CD4-positive, alpha-beta T cell treated with Interleukin-17A for 1 hour (primary cell): ENCODE results near the gene PPFIA3.
A peak's percentile ranks its signal among the peaks of the same experiment; 100 is the strongest.
"Not testable (repeated sequence)": the region's sequence is repeated elsewhere in the genome, so short reads cannot be mapped to it uniquely, and the experiment has no call there.

Experiments used
- DNase-seq: peaks from one replicate; pipeline ENCODE4 v3.0.0-alpha.2; 2020

The PPFIA3 gene

DNA sequence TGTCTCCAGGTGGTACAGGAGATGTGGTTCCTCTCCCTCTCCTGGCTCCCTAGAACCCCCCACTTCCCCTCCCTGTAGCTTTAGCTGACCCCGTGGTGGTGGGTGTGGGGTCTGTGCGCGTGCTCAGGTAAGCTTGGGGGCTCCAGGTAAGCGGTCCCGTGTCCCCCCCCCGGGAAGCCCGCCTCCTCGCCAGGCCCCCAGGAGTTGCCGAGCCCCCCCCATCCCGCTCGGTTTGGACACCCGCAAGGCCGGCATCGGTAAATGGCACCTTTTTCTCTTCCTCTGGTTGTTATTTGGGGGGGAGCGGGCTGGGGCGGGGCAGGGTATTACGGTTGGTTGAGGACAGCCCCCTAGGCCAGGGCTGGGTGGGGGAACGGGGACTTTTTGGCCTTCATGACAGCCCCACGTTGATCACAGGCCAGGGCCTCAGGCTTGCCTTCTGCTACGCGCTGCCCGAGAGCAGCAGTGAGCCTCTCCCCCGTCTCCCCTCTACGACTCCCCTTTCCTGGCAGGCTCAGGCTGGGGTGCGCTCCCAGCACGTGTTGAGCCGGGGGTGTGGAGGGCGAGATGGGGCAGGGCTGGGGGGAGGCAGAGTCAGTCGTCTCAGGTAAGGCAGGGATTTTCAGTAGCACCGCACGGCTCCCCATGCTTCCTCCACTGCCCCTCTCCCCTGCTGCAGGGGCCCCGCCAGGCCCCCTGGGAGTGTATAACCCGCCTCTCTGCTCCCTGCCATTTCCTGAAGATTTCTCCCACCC is 15.8 kb upstream of the PPFIA3 start:
- no peak for DNase-seq

DNA sequence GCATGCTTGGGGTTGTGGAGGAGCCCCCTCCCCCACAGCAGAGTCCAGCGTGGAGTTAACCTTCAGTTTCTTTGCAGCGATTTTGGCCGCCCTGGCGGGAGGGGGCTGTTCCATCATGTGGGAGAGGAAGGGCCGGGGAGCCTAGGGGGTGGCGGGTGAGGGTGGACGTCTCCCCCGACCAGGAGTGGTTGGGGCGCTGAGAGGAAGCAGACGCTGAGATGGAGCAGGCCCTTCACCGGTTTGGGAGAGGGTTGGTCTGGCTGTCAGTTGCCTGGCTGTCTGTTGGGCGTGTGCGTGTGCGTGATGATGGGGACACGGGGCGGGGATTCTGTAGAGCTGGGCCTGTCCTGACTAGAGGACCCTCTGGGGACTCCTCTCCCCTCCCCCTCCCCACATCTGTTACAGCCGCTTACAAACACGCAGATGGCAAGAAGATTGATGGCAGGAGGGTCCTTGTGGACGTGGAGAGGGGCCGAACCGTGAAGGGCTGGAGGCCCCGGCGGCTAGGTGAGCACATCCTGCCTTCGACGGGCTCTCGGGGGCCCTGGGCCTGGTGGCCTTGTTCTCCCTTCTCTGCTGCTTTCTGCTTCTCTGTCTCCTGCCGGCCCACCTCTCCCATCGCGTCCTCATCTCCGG is 15.0 kb upstream of the PPFIA3 start:
- DNase-seq, result no peak

DNA sequence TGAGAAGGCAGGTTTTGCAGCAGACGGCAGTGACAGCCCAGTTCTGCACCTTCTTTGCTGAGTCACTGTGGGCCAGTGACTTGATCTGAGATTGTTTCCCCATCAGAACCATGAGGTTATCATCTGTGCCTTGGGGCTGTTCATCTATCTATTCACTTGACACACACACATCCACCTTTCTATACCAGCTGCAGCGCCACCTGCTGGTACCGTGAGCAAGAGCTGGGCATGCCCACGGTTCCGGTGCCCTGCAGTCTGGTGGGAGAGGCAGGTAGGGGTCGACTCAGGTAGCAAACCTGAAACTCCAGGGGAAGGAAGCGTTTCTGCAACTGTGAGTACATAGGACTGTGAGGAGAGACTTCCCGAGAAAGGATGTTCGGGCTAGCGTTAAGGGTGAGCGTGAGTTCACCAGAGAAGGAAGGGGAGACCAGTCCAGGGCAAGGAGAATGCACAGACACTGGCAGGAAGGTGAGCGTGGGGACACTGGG is 12.7 kb upstream of the PPFIA3 start:
- peak; percentile 69 for DNase-seq

DNA sequence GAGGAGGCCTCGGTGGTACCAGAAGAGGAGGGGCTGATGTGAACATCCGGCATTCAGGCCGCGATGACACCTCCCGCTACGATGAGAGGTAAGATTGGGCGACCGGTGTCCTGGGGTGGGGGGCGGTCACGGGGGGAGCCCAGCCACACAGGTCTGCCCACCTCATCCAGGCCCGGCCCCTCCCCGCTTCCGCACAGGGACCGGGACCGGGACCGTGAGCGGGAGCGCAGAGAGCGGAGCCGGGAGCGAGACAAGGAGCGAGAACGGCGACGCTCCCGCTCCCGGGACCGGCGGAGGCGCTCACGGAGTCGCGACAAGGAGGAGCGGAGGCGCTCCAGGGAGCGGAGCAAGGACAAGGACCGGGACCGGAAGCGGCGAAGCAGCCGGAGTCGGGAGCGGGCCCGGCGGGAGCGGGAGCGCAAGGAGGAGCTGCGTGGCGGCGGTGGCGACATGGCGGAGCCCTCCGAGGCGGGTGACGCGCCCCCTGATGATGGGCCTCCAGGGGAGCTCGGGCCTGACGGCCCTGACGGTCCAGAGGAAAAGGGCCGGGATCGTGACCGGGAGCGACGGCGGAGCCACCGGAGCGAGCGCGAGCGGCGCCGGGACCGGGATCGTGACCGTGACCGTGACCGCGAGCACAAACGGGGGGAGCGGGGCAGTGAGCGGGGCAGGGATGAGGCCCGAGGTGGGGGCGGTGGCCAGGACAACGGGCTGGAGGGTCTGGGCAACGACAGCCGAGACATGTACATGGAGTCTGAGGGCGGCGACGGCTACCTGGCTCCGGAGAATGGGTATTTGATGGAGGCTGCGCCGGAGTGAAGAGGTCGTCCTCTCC is 11.5 kb upstream of the PPFIA3 start:
- DNase-seq, result no peak

DNA sequence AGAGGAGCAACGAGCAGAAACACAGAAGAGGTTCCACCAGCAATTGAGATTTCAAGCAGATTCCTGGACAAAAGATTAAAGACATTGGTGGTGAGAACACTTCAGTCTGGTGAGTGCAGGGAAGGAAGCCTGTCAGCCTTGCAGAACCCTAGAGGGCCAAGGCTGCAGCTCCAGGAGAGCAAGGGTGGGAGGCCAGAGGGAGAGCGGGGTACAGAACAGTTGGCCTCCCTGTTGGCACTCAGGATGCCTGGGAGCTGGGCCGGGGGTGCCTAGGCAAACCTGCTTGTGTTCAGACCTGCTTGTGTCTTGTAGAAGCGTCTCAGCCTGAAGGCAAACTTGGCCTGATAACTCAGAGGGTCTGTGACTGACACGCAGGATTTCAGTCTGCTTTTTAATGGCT is 10.3 kb upstream of the PPFIA3 start:
- no peak for DNase-seq

DNA sequence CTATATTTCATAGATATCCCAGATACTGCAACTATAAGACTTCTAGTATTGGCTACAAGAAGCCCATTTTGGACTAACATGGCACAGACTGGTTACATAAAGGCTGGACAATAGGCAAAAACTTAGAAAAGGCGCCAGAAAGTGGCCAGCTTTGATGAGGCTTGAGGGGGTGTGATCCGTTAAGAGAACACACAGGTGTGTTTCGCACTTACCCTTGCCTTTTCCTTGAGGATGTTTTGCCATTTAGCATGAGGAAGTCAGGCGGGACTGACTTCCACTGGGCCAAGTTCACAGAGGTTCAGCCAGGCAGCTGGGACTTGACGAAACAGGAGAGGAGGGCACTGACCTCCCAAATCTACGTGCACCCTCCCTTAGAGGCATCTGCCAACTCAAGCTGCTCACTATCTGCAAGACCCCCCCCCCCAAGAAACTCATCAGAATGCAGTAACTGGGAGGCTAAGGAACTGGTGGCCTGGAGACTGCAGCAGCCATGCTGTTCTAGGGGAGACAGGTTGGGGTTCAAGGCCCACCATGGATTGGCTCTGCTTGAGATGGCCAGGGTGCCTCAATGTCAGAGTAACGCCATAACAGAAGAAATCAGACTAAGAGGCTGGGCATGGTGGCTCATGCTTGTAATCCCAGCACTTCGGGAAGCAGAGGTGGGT is 9.6 kb upstream of the PPFIA3 start:
- DNase-seq, result no peak

DNA sequence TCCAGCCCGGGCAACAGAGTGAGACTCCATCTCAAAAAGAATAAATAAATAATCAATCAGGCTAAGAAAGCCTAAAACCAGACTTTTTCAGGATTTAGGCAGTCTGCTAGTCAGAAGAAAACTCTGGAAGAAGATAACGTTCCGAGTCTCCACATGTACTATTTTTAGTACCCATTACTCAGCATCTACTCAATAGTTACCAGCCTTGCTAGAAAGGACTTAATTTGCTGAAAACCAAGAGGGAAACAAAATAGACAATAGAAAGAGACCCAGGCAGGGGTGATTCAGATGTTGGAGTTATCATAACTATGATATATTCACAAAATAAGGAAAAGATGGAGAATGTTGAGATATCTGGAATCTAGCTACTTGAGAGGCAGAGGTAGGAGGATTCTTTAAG is 8.8 kb upstream of the PPFIA3 start:
- no peak for DNase-seq

DNA sequence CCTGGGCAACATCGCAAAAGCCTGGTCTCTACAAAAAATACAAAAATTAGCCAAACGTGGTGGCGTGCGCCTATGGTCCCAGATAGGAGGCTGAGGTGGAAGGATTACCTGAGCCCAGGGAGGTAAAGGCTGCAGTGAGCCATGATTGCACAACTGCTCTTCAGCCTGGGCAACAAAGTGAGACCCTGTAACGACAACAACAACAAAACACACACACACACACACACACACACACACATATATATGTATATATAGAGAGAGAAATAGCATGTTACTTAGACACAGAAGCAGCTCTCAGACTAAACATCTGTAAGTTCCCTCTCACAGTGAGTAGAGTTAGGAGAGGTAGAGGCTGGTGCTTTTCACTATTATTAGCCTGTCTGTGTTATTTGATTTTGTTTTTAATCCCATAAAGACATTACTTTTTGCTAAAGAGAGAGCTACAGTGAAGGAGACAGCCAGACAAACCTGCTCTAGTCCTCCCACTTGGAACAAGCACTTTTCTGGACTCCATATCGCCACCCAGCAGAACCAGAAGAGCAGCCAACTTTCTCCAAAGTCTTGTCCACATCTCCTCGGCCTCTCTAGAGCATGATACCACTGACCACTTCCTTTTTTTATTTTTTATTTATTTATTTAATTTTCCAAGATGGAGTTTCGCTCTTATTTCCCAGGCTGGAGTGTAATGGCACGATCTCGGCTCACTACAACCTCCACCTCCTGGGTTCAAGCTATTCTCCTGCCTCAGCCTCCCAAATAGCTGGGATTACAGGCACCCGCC is 7.9 kb upstream of the PPFIA3 start:
- no peak for DNase-seq

DNA sequence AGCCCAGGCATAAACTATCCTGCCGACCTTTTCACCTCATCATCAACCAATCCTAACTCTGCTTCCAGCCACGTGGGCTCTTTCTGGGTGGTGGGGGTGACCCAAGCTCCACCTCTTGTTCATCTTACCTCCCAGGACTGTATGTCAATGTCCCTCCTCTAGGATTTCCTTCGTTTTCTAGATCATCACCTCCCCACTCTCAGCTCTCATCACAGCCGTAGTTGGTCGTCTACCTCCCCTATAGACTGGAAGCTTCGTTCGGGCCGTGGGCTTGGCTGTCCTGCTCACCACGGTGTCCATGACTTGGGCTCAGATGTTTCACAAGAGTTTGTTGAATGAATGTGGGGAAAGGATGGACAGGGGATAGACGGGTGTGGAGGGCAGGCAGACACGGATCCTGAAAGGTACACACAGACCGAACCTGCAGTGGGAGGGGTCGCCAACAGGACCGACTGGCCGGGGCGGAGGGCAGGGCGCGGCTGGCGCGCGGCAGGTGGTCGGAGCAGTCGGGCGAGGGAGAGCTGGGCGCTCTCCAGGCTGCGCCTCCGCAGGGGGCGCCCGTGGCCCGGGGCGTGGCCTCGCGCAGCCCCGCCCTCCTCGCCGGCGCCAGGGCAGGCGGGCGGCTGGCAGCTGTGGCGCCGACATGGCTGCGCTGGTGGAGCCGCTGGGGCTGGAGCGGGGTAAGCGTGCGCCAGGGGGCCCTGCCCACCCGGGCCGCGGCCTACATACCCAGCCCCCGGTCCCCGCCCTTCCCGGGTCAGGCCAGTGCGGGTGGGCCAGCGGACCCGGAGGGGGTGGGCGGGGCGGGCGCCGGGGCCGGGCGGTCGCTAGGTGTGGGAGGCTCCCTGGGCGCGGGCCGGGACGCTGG is 5.3 kb upstream of the PPFIA3 start, which contains the start of gene LIN7B:
Gene LIN7B, plus strand, starts transcription at position 609 of the 868 bp plus-strand sequence. Its CDS starts 35 bp downstream, at position 644.
- peak; percentile 79 for DNase-seq

DNA sequence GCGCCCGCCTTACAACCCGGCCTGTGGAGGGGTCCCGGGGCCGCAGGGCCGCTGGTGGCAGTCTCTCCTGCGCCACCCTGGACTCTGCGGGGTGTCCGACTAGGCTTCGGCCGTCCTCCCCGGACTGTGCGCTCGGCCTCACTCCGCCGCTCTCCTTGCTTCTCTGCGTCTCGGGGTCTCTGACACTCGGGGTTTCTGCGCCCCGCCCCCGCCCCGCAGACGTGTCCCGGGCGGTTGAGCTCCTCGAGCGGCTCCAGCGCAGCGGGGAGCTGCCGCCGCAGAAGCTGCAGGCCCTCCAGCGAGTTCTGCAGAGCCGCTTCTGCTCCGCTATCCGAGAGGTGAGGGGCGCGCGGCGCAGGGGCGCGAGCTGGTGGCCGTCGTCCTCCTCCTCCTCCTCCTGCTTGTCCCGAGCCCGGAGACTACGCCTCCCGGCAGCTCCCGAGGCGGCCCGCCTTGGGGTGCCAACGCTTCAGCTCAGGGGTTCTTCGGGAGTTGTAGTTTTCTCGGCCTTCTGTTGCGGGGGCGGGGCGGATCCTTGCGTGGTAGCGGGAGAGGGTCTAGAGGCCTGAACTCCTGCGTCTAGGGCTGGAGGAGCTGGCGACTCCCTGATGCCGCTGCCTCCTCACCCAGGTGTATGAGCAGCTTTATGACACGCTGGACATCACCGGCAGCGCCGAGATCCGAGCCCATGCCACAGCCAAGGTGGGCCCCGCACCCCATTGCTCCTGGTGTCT is 4.5 kb upstream of the PPFIA3 start:
- DNase-seq, result peak; percentile 62

DNA sequence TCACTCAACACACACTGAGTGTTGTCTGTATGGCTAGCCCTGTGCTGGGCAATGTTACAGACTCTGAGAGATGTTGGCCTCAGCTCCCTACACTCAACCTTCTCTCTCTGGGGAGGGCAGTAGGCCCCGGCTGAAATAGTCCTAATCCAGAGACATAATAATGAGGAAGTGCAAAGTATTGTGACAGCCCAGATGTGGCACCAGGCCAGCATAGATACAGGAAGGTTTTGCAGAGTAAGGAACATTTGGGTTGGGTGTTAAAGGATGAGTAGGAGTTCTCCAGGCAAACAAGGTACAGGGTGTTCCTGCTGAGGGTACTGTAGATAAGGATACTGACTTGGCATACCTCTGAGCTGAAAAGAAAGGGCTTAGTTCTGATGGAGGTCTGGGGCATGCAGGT is 2.8 kb upstream of the PPFIA3 start:
- no peak for DNase-seq

DNA sequence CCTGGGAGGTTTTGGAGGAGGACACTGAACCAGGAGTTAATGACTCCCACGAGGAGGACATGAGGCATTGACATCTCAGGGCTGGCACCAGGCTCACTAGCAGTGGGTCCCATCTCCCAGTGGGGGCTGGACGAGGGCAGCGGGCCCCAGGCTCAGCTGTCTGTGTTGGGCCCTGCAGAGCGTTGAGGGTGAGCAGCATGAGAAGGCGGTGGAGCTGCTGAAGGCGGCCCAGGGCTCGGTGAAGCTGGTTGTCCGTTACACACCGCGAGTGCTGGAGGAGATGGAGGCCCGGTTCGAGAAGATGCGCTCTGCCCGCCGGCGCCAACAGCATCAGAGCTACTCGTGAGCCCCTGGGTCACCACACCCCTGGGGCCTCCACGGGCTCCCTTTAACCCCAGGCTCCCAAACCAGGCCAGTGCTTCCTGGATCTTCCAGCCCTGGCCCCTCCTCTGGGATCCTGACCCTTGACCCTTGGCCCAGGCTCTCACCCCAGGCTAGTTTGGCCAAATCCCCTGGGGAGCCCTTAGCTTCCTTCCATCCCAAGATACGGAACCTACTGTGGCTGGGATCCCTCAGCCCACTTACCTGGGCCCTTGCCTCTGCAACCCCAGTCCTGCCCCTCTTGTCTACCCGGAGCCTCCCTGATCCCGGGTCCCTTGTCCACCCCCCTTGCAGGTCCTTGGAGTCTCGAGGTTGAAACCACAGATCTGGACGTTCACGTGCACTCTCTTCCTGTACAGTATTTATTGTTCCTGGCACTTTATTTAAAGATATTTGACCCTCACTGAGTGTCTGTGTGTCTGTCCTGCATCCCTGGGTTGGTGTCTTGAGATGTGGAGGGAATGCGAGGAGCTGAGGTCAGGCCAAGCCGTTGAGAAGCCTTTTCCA is 1.4 kb upstream of the PPFIA3 start:
- no peak for DNase-seq

DNA sequence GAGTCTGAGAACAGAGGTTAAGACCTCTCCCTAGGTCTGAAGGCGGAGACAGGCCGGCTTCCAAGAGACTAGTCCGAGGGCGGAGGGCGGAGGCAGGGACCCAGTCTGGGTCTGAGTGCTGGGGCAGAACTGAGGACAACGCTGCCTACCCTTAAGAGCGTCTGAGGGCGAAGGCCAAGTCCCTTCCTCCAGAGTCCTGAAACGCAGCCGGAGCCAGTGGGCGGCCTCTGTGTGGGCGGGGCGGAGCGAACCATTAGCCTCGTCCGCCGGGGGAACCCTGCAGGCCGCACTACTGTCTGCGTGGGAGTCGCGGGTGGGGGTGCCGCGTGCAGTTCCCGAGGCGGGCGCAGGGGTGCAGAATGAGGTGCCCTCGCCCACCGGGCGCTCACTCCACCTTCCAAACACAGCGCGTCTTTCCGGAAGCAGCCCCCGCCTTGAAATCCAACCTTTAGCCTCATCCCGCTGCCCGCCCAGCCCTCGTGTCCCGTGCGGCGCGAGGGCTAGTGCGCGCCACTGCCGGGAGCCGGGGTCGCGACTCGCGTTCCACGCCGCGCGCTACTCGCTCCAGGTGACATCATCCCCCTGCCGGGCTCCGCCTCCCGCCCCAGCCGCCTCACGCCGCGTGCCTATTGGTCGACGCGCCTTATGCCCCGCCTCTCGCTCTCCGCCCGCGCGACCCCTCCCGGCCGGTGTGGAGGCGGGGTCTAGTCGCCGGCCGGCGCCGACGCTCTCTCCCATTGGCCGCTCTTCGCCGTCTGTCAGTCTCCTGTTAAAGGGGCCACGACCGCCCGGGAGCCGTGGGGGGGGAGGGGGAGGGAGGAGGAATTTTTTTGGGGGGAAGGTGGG is 556 bp upstream of the PPFIA3 start, which contains the start of gene C19orf73:
Gene C19orf73, minus strand, starts transcription at position 579 of the 846 bp plus-strand sequence. Its CDS starts 121 bp downstream, at position 458.
- peak; percentile 97 for DNase-seq

DNA sequence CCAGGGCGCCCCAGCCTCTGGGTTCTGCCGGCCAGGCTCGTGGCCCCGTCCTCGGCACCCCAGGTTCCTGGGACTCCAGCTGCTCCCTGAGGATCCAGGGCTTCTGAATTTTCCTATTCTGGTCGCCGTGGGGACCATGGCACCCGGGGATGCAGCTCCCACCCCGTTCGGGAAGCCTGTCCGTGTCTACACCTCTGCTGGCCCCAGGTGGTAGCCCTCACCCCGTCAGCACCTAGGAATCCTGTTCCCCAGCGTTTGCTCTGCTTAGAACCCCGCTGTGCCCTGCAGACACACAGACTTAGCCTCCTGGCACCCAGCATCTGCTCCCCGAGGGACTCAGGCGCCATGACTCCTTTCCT is 960 bp downstream of the PPFIA3 start:
- DNase-seq, result no peak

DNA sequence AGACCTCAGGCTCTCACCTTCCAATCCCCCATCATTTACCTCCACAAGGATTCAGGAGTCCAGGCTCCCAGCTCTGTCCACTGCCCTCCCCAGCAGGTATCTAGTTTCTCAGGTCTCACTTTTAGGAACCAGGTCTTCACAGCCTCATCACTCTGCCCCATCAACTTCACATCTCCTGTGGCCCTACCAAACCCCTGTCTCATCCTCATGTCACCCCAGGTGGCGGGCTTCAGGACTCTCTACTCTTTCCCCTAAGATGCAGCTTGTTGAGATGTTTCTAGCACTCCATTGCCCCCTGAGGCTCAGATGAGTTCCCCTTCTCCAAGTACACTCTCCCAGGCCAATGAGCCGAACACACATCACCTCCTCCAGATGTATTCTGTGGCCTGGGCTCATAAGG is 1.5 kb downstream of the PPFIA3 start:
- no peak for DNase-seq

DNA sequence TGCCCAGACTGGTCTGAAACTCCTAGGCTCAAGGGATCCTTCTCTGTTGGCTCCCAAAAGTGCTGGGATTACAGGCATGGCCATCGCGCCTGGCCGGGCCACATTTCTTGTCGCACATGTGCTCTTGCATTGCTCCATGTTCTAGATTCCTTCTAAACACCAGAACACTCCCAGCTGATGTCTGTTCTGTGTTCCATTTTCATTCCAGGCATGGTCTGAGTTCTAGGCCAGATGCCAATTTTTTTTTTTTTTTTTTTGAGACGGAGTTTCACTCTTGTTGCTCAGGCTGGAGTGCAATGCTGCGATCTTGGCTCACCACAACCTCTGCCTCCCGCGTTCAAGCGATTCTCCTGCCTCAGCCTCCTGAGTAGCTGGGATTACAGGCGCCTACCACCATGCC is 2.5 kb downstream of the PPFIA3 start:
- not testable (repeated sequence) for DNase-seq

DNA sequence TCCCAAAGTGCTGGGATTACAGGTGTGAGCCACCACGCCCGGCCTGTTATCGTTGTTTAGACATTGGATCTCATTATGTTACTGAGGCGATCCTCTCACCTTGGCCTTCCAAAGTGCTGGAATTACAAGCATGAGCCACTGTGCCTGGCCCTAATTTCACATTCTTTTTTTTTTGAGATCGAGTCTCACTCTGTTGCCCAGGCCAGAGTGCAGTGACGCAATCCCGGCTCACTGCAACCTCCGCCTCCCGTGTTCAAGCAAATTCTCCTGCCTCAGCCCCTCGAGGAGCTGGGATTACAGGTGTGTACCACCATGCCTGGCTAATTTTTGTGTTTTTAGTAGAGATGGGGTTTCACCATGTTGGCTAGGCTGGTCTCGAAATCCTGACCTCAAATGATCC is 3.9 kb downstream of the PPFIA3 start:
- not testable (repeated sequence) for DNase-seq

DNA sequence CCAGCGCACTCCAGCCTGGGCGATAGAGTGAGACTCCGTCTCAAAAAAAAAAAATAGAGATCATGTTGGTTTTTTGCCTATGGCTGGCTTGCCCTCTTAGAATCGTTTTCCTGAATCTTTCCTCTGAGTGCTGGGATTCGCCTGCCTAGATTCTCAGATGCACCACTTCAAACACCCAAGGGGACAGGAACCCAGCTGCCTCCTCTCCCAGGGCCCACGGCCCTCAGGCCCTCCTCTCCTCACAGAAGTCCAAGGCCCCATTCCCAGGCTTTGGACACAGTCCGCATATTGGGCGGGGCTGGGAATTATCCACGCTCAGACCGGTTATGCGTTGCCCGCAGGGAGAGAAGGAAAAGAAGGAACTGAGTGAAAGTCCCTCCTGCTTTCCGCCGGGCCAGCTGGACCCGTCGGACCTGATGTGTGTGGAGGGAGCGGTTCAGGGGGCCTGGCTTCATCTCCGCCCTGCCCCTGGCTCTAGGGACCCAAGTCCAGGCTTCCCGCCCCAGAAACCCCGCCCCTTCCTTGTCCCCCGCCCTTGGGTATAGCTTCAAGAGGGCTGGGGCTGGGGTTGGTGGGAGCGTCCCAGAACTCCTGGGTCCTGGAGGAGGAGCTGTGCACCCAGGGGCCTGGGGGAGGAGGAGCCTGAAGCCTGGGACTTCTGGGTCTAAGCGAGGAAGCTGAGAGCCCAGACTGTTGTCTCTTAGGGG is 5.8 kb downstream of the PPFIA3 start:
- DNase-seq, result no peak
